ENCODE results near the gene NR3C1.
A peak's percentile ranks its signal among the peaks of the same experiment; 100 is the strongest.

The NR3C1 gene

GRCh38 chr5:143249851-143250250 is 153.6 kb downstream of the NR3C1 start:
- no peak for DNase-seq

- DNase-seq = no peak
These were observed 154.5 kb downstream of the NR3C1 start for GRCh38 chr5:143248822-143249579.

- DNase-seq = no peak
These were observed 155.1 kb downstream of the NR3C1 start for GRCh38 chr5:143248391-143248790.

GRCh38 chr5:143247134-143247815 is 156.2 kb downstream of the NR3C1 start:
- no peak for DNase-seq

- no peak for DNase-seq
These were observed 157.4 kb downstream of the NR3C1 start for GRCh38 chr5:143245929-143246561.

GRCh38 chr5:143244990-143245389 is 158.5 kb downstream of the NR3C1 start:
- no peak for DNase-seq

GRCh38 chr5:143244000-143244736 is 159.3 kb downstream of the NR3C1 start:
- DNase-seq = no peak

GRCh38 chr5:143243103-143243502 is 160.4 kb downstream of the NR3C1 start:
- no peak for DNase-seq

- no peak for DNase-seq
These were observed 161.6 kb downstream of the NR3C1 start for GRCh38 chr5:143241892-143242291.

- no peak for DNase-seq
These were observed 163.5 kb downstream of the NR3C1 start for GRCh38 chr5:143239882-143240518.

- no peak for DNase-seq
These were observed 164.9 kb downstream of the NR3C1 start for GRCh38 chr5:143238620-143239019.

GRCh38 chr5:143237664-143238063 is 165.8 kb downstream of the NR3C1 start:
- no peak for DNase-seq

GRCh38 chr5:143236682-143237081 is 166.8 kb downstream of the NR3C1 start:
- DNase-seq = no peak

GRCh38 chr5:143235423-143235822 is 168.1 kb downstream of the NR3C1 start:
- no peak for DNase-seq

- DNase-seq = no peak
These were observed 169.2 kb downstream of the NR3C1 start for GRCh38 chr5:143234162-143234842.

- DNase-seq = no peak
These were observed 170.5 kb downstream of the NR3C1 start for GRCh38 chr5:143233031-143233430.

GRCh38 chr5:143231973-143232812 is 171.3 kb downstream of the NR3C1 start:
- DNase-seq = no peak

- DNase-seq = no peak
These were observed 172.1 kb downstream of the NR3C1 start for GRCh38 chr5:143231416-143231815.

- DNase-seq = no peak
These were observed 172.8 kb downstream of the NR3C1 start for GRCh38 chr5:143230676-143230996.

GRCh38 chr5:143229896-143230675 is 173.4 kb downstream of the NR3C1 start:
- peak; percentile 52 for DNase-seq
